ENCODE results near the gene MARCKS.

GRCh38 chr6:113894712-113895674 is 37.8 kb downstream of the MARCKS start:
- TF ChIP-seq EZH2 (IDR thresholded peaks at IDR 0.05; ENCODE audit: insufficient read depth, poor library complexity, severe bottlenecking), result no peak
- no peak for TF ChIP-seq EZH2phosphoT487 (IDR thresholded peaks at IDR 0.05; ENCODE audit: insufficient read depth, low read depth)
